Cardiac fibroblast (primary cell): ENCODE results near the gene TRMT1.

Experiments used
- DNase-seq, 2 donors: peaks; one replicate each; pipeline versions ENCODE4 v3.0.0 to v3.0.0-alpha.2; 2010; ENCODE audit warnings: low read depth in 2 of 2
- H3K4me3 ChIP-seq, 2 donors: replicated peaks in 1 of 2; 1 replicate in 1 of 2; 2 replicates in 1 of 2; pipeline ENCODE4 v1.5.1; 2011; ENCODE audit warnings: low read depth in 2 of 2, low read length in 2 of 2, mild to moderate bottlenecking in 2 of 2, moderate library complexity in 1 of 2
- CTCF ChIP-seq: IDR thresholded peaks from one replicate; pipeline ENCODE4 v1.5.1; 2011; ENCODE audit warnings: low read depth, mild to moderate bottlenecking, low read length, inconsistent platforms

The TRMT1 gene

GRCh38 chr19:13117176-13117771 is 734 bp upstream of the TRMT1 start:
- peak overlapping the region; percentile 98 to 99 for H3K4me3 ChIP-seq
- DNase-seq: no peak
- no peak for TF ChIP-seq CTCF

GRCh38 chr19:13115936-13116281 is 631 bp downstream of the TRMT1 start:
- H3K4me3 ChIP-seq: peak overlapping the region; percentile 98 to 99
- TF ChIP-seq CTCF: no peak
- DNase-seq: no peak

GRCh38 chr19:13112555-13112954 is 4.0 kb downstream of the TRMT1 start:
- no peak for TF ChIP-seq CTCF
- DNase-seq: no peak
- H3K4me3 ChIP-seq: no peak overlapping the region

- TF ChIP-seq CTCF: no peak
- DNase-seq: no peak
- H3K4me3 ChIP-seq: no peak overlapping the region
Observed at GRCh38 chr19:13110099-13110610, 6.4 kb downstream of the TRMT1 start.

- no peak for TF ChIP-seq CTCF
- no peak overlapping the region for H3K4me3 ChIP-seq
- DNase-seq: no peak
Observed at GRCh38 chr19:13109361-13110098, 7.0 kb downstream of the TRMT1 start.

- DNase-seq: no peak
- no peak overlapping the region for H3K4me3 ChIP-seq
- TF ChIP-seq CTCF: no peak
Observed at GRCh38 chr19:13104848-13105711, 11.5 kb downstream of the TRMT1 start.
